NCI-H446 (cell line): ENCODE measurements around the gene EVI5.
"Not testable (repeated sequence)": the region's sequence is repeated elsewhere in the genome, so short reads cannot be mapped to it uniquely, and the experiment has no call there.

ENCODE experiments used
- DNase-seq, 2 experiments: peaks; one replicate each; lab custom pipeline; 2025; lab: John Stamatoyannopoulos, UW

Gene EVI5

DNA sequence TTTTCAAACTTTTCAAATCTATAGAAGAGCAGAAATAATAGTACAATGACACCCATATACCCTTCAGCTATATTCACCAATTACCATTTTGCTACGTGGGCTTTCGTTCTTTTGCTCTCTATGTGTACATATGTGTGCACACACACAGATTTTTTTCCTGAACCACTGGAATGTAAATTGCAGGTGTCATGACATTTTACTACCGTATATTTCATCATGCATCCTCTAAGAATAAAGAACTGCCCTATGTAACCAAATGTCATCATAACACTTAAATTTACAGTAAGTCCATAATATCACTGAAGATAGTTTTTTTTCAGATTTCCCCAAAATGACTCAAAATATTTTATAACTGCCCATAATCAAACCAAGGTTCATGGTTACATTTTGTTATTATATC lies 209.8 kb downstream of the EVI5 start:
- DNase-seq = no peak

DNA sequence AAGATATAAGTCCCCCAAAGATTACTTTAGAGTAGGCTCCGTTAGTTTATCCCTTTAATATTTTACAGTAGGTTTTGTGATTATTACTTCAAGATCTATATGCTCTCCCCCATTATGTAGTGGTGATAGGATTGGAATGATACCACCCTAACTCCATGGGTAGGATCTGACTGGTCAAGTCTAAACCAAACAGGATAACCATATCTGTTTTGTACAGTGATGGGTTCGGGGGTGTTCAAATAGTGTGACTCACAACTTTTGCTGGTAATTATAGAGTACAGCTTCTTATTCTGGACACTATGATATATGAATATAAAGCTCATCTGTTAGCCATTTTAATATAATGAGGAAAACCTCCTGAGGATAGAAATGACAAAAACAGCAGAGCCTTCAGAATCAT lies 212.4 kb downstream of the EVI5 start:
- no peak for DNase-seq

- DNase-seq = no peak
These were observed 213.3 kb downstream of the EVI5 start for GRCh38 chr1:92571578-92571977.

- DNase-seq = no peak
These were observed 217.6 kb downstream of the EVI5 start for GRCh38 chr1:92567211-92567868.

GRCh38 chr1:92563457-92564216 lies 221.3 kb downstream of the EVI5 start:
- DNase-seq = no peak

DNA sequence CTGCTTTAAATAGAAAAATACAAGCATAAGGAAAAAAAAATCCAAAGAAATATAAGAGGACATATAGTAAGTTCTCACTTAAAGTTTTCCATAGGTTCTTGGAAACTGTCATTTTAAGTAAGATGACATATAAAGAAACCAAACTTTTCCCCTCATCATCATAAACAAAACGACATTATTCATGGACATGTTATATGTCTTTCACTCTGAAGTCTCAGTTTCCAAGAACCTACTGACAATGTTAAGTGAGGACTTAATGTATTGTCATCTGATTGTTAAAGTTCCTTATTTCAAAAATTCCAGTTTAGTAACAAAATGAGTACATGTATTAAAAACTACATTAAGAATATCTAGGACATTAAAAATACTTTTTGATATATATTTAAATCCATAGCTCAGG lies 228.6 kb downstream of the EVI5 start:
- no peak for DNase-seq

- no peak for DNase-seq
These were observed 230.7 kb downstream of the EVI5 start for GRCh38 chr1:92554216-92554615.

DNA sequence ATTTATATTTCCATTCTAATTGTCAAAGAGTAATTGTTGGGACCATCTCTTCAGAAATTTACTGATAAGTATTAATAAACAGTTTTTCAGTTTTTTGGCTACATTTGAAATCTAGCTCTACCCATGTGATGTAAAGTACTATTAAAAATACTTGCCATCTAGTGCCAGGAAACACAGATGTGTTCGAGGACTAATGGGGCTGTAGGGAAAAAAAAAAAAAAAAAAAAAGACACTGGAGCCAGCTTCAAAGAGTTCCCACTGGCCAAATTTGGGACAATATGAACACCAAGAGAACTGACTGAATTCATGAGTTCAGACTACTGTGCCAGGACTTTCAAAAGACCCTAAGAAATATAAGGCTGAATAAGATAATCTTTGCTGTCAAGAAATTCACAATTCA lies 233.0 kb downstream of the EVI5 start:
- DNase-seq = peak; percentile 50 to 84

GRCh38 chr1:92544756-92545165 lies 240.1 kb downstream of the EVI5 start:
- no peak for DNase-seq

GRCh38 chr1:92543131-92544055 lies 241.5 kb downstream of the EVI5 start:
- DNase-seq = no peak

DNA sequence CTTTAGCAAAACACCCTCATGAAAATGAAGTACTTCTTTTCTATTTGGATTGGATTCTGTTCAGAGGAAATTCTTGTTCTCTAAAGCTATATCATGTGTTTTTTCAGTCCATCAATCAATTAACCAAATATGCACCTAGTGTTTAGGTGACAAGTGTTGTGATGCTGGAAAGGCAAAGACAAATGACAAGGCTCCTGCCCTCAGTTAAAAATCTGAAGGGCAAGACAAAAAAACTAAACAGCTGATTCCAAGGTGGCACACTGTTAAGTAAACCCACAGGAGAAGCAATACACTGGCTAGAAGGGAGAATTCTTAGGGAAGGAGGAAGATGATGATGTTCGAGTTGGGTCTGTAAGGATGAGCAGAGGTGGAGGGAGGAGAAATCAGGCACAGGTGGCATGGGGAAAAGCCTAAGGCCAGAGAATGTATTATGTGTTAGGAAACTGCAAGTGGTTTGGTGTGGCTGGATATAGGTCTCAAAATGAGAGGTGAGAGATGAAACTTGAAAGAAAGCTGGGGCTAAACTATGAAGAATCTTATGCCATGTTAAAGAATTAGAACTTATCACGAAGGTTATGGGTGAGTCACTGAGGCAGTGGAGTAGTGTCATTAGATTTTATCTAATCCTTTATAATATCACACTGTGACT lies 246.4 kb downstream of the EVI5 start:
- no peak for DNase-seq

GRCh38 chr1:92538048-92538412 lies 246.9 kb downstream of the EVI5 start:
- DNase-seq = no peak

DNA sequence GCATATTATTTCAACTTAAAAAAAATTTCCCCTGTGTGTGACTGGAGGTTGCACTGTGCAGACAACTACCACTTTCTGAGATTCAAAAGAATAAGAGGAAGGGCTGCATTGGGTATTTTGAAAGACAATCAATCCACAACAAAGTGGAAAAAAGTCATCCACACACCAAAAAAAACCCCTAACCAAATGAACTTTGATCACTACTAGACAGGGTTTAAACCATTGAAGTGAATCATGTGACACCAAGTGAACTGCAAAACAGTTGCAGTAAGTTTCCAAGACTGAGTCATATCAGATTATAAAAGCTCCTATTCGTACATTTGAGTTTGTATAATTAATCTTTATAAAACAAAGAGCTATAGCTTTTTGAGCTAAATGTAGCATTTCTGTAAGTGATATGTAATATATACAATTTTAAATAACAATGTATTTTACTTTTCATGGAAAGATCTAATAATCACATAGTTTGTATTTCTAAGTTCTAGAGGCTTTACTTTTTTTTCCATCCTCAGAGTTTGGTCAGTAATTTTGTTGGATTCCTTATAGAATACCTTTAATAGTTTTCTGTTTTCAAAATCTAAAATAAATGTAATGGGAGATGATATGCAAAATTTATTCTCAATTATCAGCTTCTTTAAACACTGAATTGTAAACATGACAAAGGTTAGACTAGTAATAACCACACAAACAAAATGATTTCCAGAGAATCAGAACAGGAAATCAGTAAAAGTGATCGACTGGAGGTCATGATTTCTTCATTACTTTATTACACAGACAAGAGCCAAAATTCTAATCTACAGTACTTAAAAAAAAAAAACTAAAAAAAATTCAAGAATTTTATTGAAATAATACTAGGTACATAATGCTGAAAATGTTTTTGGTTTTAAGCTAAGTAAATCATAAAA lies 247.7 kb downstream of the EVI5 start:
- no peak for DNase-seq

- DNase-seq = no peak
These were observed 248.5 kb downstream of the EVI5 start for GRCh38 chr1:92536211-92536979.

- DNase-seq = not testable (repeated sequence)
These were observed 252.5 kb downstream of the EVI5 start for GRCh38 chr1:92532371-92532770.

DNA sequence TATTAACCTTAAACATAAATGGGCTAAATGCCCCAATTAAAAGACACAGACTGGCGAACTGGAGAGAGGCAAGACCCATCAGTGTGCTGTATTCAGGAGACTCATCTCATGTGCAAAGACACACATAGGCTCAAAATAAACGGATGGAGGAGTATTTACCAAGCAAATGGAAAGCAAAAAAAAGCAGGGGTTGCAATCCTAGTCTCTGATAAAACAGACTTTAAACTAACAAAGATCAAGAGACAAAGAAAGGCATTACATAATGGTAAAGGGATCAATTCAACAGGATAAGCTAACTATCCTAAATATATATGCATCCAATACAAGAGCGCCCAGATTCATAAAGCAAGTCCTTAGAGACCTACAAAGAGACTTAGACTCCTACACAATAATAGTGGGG lies 253.0 kb downstream of the EVI5 start:
- DNase-seq = not testable (repeated sequence)

DNA sequence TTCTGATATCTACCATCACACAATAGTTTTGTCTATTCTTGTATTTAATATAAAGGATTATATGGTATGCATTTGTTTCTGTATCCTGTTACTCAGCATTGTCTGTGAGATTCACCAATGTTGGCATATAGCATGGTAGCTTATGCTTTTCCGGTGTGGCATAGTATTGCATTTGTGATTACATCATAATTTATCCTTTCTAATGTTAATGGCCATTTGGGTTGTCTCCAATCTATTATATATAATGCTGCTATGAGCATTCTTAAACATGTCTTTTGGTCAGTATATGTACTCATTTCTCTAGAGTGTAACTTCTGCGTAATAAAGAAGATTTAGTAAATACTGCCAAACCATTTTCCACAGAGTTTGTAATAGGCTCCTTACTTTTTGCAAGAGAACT lies 257.2 kb downstream of the EVI5 start:
- no peak for DNase-seq

DNA sequence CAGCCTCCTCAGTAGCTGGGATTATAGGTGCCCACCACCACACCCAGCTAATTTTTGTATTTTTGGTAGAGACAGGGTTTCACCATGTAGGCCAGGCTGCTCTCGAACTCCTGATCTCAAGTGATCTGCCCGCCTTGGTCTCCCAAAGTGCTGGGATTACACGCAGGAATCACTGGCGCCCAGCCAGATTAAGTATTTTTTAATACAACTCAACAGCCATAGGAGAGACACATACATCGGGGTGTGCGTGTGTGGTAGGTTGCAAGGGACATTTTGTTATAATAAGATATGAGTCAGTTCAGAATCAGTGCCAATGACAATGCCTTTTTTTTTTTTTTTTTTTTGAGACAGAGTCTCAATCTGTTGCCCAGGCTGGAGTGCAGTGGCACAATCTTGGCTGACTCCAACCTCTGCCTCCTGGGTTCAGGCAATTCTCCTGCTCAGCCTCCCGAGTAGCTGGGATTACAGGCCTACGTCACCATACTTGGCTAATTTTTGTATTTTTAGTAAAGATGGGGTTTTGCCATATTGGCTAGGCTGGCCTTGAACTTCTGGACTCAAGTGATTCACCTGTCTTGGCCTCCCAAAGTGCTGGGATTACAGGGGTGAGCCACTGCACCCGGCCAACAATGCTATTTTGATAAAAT lies 259.8 kb downstream of the EVI5 start:
- not testable (repeated sequence) for DNase-seq

GRCh38 chr1:92519043-92519442 lies 265.9 kb downstream of the EVI5 start:
- DNase-seq = no peak

GRCh38 chr1:92516574-92516973 lies 268.3 kb downstream of the EVI5 start:
- no peak for DNase-seq
